ENCODE data around the gene IGF1R.

IGF1R gene

GRCh38 chr15:98943051-98943508 lies 294.7 kb downstream of the IGF1R start:
- no peak for DNase-seq (ENCODE audit: low spot score)

GRCh38 chr15:98943601-98944151 lies 295.3 kb downstream of the IGF1R start:
- no peak for DNase-seq (ENCODE audit: low spot score)

- DNase-seq (ENCODE audit: low spot score), result peak; percentile 48
These were observed 298.2 kb downstream of the IGF1R start for GRCh38 chr15:98946301-98947255.

- no peak for DNase-seq (ENCODE audit: low spot score)
These were observed 300.1 kb downstream of the IGF1R start for GRCh38 chr15:98948456-98948855.

- DNase-seq (ENCODE audit: low spot score), result no peak
These were observed 300.6 kb downstream of the IGF1R start for GRCh38 chr15:98948941-98949340.

GRCh38 chr15:98949624-98950023 lies 301.3 kb downstream of the IGF1R start:
- DNase-seq (ENCODE audit: low spot score), result no peak

- no peak for DNase-seq (ENCODE audit: low spot score)
These were observed 301.9 kb downstream of the IGF1R start for GRCh38 chr15:98950248-98950647.

GRCh38 chr15:98951004-98951403 lies 302.7 kb downstream of the IGF1R start:
- DNase-seq (ENCODE audit: low spot score), result no peak

- no peak for DNase-seq (ENCODE audit: low spot score)
These were observed 303.4 kb downstream of the IGF1R start for GRCh38 chr15:98951493-98952320.

GRCh38 chr15:98952381-98952803 lies 304.1 kb downstream of the IGF1R start:
- DNase-seq (ENCODE audit: low spot score), result no peak

- DNase-seq (ENCODE audit: low spot score), result no peak
These were observed 304.9 kb downstream of the IGF1R start for GRCh38 chr15:98953000-98953787.

- no peak for DNase-seq (ENCODE audit: low spot score)
These were observed 305.6 kb downstream of the IGF1R start for GRCh38 chr15:98953968-98954367.

- peak; percentile 91 for DNase-seq (ENCODE audit: low spot score)
These were observed 306.1 kb downstream of the IGF1R start for GRCh38 chr15:98954411-98954810.

- DNase-seq (ENCODE audit: low spot score), result peak; percentile 41
These were observed 307.0 kb downstream of the IGF1R start for GRCh38 chr15:98955331-98955730.

- DNase-seq (ENCODE audit: low spot score), result no peak
These were observed 307.8 kb downstream of the IGF1R start for GRCh38 chr15:98955961-98956723.

GRCh38 chr15:98956796-98957553 lies 308.6 kb downstream of the IGF1R start:
- no peak for DNase-seq (ENCODE audit: low spot score)

GRCh38 chr15:98957655-98958054 lies 309.3 kb downstream of the IGF1R start:
- DNase-seq (ENCODE audit: low spot score), result no peak

GRCh38 chr15:98958076-98958475 lies 309.7 kb downstream of the IGF1R start:
- DNase-seq (ENCODE audit: low spot score), result no peak

GRCh38 chr15:98958918-98959639 lies 310.7 kb downstream of the IGF1R start:
- DNase-seq (ENCODE audit: low spot score), result no peak

All from AG08395 (cell line).